Measurements from ENCODE around the gene CTTNBP2. TPM values are rescaled to one million over a fixed set of nuclear protein-coding genes. Genes with fewer than 3 reads are reported as not detected.

CTTNBP2 gene
- total RNA-seq, 4 donors from 2014 or later = 13.8 to 19.4 (median 17.6) TPM

GRCh38 chr7:117793976-117794375 is 79.3 kb downstream of the CTTNBP2 start:
- H3K9me3 ChIP-seq = no peaks in the 10 kb centered on the region

GRCh38 chr7:117793521-117793920 is 79.7 kb downstream of the CTTNBP2 start:
- Histone ChIP-seq H3K4me3 (replicated peaks in 1 of 3) (no peak overlapping the region), H3K36me3 (no peaks in the 10 kb centered on the region), H3K27me3 (no peaks in the 10 kb centered on the region), H3K9me3 (no peaks in the 10 kb centered on the region), H3K4me1 (no peaks in the 10 kb centered on the region), H3K27ac (no peak overlapping the region)
- no peak for TF ChIP-seq CTCF (IDR thresholded peaks at IDR 0.05)
- DNase-seq = no peak
- intact Hi-C loops (cut with DNase I) = no loop called here
- WGBS, 2 donors = 89 to 98% methylated on average over 3 of the region's 3 CpGs

More at GRCh38 chr7:117793976-117794375, 79.3 kb downstream of the CTTNBP2 start:
- Histone ChIP-seq H3K4me1 (no peaks in the 10 kb centered on the region), H3K27me3 (no peaks in the 10 kb centered on the region), H3K4me3 (replicated peaks in 1 of 3) (no peak overlapping the region), H3K36me3 (no peaks in the 10 kb centered on the region), H3K27ac (no peak overlapping the region)
- 72 to 96% methylated on average over 2 of the region's 2 CpGs for WGBS, 2 donors
- intact Hi-C loops (cut with DNase I) = no loop called here
- no peak for DNase-seq
- TF ChIP-seq CTCF (IDR thresholded peaks at IDR 0.05) = no peak

DNA sequence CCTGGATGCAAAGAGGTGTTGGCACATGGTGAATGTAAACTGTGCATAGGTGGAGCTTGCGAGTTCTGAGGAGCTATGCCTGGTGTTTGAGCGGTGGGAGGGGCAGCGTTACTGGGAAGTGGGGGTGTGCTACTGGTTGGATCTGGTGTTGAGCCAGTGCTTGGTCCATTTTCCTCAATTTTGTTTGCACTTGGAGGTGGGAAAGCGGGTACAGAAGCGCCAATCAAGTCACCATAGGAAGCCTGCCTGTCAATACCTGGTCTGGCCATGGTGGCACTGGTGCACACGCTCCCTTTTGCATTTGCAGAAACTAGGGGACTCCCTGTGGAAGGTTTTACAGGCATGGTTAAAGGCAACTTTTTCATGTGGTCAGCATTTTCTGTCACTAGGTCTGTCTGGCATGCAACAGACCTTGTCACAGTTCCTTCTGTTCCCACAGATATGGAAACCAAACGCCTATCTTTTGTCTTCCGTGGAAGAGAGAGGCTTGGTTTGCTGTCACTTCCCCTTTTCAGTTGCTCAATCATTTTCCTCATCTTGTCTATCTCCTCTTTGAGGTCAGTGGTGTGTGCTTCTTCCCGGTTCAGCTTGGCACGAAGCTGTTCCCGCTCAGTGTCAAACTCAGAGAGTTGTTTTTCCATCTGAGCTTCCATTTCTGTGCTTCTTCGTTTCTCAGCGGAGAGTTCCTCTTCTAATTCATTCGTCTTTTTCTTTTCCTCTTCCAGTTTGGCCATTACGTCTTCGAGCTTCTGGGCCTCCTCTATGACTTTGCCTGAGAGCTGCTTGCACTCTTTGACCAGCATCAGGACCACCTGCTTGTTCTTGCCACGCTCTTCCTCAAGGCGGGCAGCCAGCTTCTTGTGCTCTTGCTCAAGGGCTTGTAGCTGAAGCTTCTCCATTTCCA is 81.1 kb downstream of the CTTNBP2 start:
- no peak for DNase-seq
- Histone ChIP-seq H3K9me3 (no peaks in the 10 kb centered on the region), H3K4me1 (no peaks in the 10 kb centered on the region), H3K4me3 (replicated peaks in 1 of 3) (no peak overlapping the region), H3K36me3 (no peaks in the 10 kb centered on the region), H3K27ac (no peak overlapping the region), H3K27me3 (no peaks in the 10 kb centered on the region)
- intact Hi-C loops (cut with DNase I) = no loop called here
- TF ChIP-seq POLR2A (IDR thresholded peaks at IDR 0.05) = no peak
- no peak for TF ChIP-seq CTCF (IDR thresholded peaks at IDR 0.05)
- 87 to 89% methylated on average over 18 of the region's 18 CpGs for WGBS, 2 donors

DNA sequence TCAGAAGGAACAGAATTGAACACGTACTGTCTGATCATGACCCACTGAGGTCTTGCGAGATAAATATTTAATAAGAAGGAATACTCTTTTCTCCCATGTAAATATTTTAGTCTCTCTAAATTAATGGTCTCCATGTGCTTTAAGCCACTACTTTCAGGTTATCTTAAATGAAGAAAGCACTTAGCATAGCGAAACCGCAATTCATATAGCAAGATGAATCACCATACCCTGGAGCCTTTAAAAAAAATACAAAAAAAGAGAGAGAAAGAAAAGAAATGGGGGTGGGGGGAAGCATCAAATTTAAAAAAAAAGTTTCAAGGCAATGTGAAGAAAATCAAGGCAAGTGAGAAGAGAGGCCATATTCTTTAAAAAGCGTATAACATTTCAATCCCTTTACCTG is 82.5 kb downstream of the CTTNBP2 start:
- H3K4me1 ChIP-seq = no peaks in the 10 kb centered on the region
- no peaks in the 10 kb centered on the region for H3K36me3 ChIP-seq
- H3K27ac ChIP-seq = no peak overlapping the region
- 95 to 96% methylated on average over 5 of the region's 5 CpGs for WGBS, 2 donors
- TF ChIP-seq CTCF (IDR thresholded peaks at IDR 0.05) (no peak), POLR2A (IDR thresholded peaks at IDR 0.05) (no peak)
- H3K4me3 ChIP-seq (replicated peaks in 1 of 3) = no peak overlapping the region
- no peaks in the 10 kb centered on the region for H3K27me3 ChIP-seq
- no peaks in the 10 kb centered on the region for H3K9me3 ChIP-seq
- no peak for DNase-seq
- intact Hi-C loops (cut with DNase I) = no loop called here

GRCh38 chr7:117790251-117790650 is 83.0 kb downstream of the CTTNBP2 start:
- 92 to 94% methylated on average over 2 of the region's 2 CpGs for WGBS, 2 donors
- intact Hi-C loops (cut with DNase I) = no loop called here
- H3K9me3 ChIP-seq = no peaks in the 10 kb centered on the region
- H3K4me1 ChIP-seq = no peaks in the 10 kb centered on the region
- TF ChIP-seq POLR2A (IDR thresholded peaks at IDR 0.05) (no peak), CTCF (IDR thresholded peaks at IDR 0.05) (no peak)
- no peak for DNase-seq
- no peak overlapping the region for H3K4me3 ChIP-seq (replicated peaks in 1 of 3)
- no peaks in the 10 kb centered on the region for H3K27me3 ChIP-seq
- H3K36me3 ChIP-seq = no peaks in the 10 kb centered on the region
- no peak overlapping the region for H3K27ac ChIP-seq

Measured in thyroid gland (tissue), 4 donors.